Activated CD8-positive, alpha-beta memory T cell treated with anti-CD3 and anti-CD28 coated beads for 36 hours (primary cell): Measurements from ENCODE around the gene TLE5. TPM values are rescaled to one million over a fixed set of nuclear protein-coding genes. Genes with fewer than 3 reads are reported as not detected.

Experiments
- total RNA-seq, 2 experiments: library from RNA; stranded (reverse); gene quantifications; one replicate each; pipeline ENCODE4 v1.2.3, GENCODE V29; 2021

The TLE5 gene
- total RNA-seq, 2 experiments from 2014 or later = 278 to 282 TPM

Other genes with a start within 250 kb of the TLE5 start
- gene ZNF554, start 242.6 kb downstream of the TLE5 start, total RNA-seq = 1 to 10 TPM; 1.7 TPM
- gene ZNF555, start 221.0 kb downstream of the TLE5 start, total RNA-seq = 1 to 10 TPM; 2.1 to 2.3 TPM
- not detected for gene ZNF556, start 195.2 kb downstream of the TLE5 start, total RNA-seq
- gene ZNF57, start 161.6 kb downstream of the TLE5 start, total RNA-seq = 1 to 10 TPM; 4.2 to 4.5 TPM
- gene ZNF77, start 117.5 kb downstream of the TLE5 start, total RNA-seq = 1 to 10 TPM; 3.8 to 4.4 TPM
- gene TLE6, start 84.9 kb downstream of the TLE5 start, total RNA-seq = 1 to 10 TPM; 1.3 to 1.6 TPM
- 1 to 10 TPM; 3.1 to 3.8 TPM for gene TLE2, start 33.2 kb downstream of the TLE5 start, total RNA-seq
- 1 to 10 TPM; 5.2 to 5.7 TPM for gene GNA11, start 31.9 kb upstream of the TLE5 start, total RNA-seq
- gene GNA15, start 73.5 kb upstream of the TLE5 start, total RNA-seq = 1 to 10 TPM; 2.9 to 3.2 TPM
- 10 to 100 TPM; 44.4 to 45.6 TPM for gene S1PR4, start 116.3 kb upstream of the TLE5 start, total RNA-seq
- 100 to 1,000 TPM; 102 to 106 TPM for gene NCLN, start 123.4 kb upstream of the TLE5 start, total RNA-seq
- under 1 TPM; 0.13 to 0.21 TPM for gene CELF5, start 162.2 kb upstream of the TLE5 start, total RNA-seq